22Rv1 (cell line): ENCODE measurements around the gene GRM1.

Experiments
- ZFX ChIP-seq: fragments of 450-650 bp; IDR thresholded peaks from 2 replicates; pipeline ENCODE4 v1.6.1; 2017; ENCODE audit warnings: antibody characterized with exemption, borderline replicate concordance
- TF ChIP-seq, protein P1 (sequence below): fragments of 450-650 bp; IDR thresholded peaks from 2 replicates; pipeline ENCODE4 v1.5.1; 2017; ENCODE audit warnings: mild to moderate bottlenecking

DNA sequence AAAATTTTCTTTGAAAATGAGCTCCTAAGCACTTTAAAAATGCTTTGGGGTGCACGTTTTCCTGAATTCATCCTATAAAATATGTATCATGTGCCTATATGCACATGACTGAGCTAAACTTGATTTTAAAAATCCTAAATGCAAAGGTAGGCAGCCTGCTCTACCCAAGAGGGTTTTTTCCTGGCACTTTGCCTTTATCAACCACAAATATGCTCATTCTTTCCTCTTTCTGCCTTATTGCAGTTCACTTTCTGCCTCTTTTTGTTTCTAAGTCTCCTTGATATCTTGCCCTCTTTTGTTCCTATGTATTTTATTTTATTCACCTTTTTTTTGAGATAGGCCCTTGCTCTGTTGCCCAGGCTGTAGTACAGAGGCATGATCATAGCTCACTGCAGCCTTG, 229.3 kb downstream of the GRM1 start:
- TF ChIP-seq, protein P1, sequence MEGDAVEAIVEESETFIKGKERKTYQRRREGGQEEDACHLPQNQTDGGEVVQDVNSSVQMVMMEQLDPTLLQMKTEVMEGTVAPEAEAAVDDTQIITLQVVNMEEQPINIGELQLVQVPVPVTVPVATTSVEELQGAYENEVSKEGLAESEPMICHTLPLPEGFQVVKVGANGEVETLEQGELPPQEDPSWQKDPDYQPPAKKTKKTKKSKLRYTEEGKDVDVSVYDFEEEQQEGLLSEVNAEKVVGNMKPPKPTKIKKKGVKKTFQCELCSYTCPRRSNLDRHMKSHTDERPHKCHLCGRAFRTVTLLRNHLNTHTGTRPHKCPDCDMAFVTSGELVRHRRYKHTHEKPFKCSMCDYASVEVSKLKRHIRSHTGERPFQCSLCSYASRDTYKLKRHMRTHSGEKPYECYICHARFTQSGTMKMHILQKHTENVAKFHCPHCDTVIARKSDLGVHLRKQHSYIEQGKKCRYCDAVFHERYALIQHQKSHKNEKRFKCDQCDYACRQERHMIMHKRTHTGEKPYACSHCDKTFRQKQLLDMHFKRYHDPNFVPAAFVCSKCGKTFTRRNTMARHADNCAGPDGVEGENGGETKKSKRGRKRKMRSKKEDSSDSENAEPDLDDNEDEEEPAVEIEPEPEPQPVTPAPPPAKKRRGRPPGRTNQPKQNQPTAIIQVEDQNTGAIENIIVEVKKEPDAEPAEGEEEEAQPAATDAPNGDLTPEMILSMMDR, result no peak
- no peak for TF ChIP-seq ZFX
